HL-60 (cell line): ENCODE measurements around the gene ZNF460.

Experiments used
- POLR2AphosphoS5 ChIP-seq: IDR thresholded peaks from 2 replicates; pipeline ENCODE4 v1.6.1; 2012; ENCODE audit warnings: low read depth
- TF ChIP-seq, protein P1 (sequence below): IDR thresholded peaks from 2 replicates; pipeline ENCODE4 v1.6.1; 2012; ENCODE audit warnings: low read depth; ENCODE audit not compliant: insufficient replicate concordance
- TF ChIP-seq, protein P2 (sequence below): IDR thresholded peaks from one replicate; pipeline ENCODE4 v1.5.1; 2011; ENCODE audit warnings: low read length, control low read depth, inconsistent platforms; ENCODE audit not compliant: insufficient read depth

- no peak for TF ChIP-seq POLR2AphosphoS5
- TF ChIP-seq, protein P1, sequence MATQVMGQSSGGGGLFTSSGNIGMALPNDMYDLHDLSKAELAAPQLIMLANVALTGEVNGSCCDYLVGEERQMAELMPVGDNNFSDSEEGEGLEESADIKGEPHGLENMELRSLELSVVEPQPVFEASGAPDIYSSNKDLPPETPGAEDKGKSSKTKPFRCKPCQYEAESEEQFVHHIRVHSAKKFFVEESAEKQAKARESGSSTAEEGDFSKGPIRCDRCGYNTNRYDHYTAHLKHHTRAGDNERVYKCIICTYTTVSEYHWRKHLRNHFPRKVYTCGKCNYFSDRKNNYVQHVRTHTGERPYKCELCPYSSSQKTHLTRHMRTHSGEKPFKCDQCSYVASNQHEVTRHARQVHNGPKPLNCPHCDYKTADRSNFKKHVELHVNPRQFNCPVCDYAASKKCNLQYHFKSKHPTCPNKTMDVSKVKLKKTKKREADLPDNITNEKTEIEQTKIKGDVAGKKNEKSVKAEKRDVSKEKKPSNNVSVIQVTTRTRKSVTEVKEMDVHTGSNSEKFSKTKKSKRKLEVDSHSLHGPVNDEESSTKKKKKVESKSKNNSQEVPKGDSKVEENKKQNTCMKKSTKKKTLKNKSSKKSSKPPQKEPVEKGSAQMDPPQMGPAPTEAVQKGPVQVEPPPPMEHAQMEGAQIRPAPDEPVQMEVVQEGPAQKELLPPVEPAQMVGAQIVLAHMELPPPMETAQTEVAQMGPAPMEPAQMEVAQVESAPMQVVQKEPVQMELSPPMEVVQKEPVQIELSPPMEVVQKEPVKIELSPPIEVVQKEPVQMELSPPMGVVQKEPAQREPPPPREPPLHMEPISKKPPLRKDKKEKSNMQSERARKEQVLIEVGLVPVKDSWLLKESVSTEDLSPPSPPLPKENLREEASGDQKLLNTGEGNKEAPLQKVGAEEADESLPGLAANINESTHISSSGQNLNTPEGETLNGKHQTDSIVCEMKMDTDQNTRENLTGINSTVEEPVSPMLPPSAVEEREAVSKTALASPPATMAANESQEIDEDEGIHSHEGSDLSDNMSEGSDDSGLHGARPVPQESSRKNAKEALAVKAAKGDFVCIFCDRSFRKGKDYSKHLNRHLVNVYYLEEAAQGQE = no peak
- TF ChIP-seq, protein P2, sequence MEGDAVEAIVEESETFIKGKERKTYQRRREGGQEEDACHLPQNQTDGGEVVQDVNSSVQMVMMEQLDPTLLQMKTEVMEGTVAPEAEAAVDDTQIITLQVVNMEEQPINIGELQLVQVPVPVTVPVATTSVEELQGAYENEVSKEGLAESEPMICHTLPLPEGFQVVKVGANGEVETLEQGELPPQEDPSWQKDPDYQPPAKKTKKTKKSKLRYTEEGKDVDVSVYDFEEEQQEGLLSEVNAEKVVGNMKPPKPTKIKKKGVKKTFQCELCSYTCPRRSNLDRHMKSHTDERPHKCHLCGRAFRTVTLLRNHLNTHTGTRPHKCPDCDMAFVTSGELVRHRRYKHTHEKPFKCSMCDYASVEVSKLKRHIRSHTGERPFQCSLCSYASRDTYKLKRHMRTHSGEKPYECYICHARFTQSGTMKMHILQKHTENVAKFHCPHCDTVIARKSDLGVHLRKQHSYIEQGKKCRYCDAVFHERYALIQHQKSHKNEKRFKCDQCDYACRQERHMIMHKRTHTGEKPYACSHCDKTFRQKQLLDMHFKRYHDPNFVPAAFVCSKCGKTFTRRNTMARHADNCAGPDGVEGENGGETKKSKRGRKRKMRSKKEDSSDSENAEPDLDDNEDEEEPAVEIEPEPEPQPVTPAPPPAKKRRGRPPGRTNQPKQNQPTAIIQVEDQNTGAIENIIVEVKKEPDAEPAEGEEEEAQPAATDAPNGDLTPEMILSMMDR = no peak
Observed at GRCh38 chr19:57342582-57342981, 62.3 kb downstream of the ZNF460 start.
